GM23338 (cell line): Measurements from ENCODE around the gene CARHSP1.

ENCODE experiments used
- CREB1 ChIP-seq: fragments of 250-450 bp; sonication (Bioruptor Pico); IDR thresholded peaks from 2 replicates; pipeline ENCODE4 v1.5.0; 2020; ENCODE audit warnings: low read depth, mild to moderate bottlenecking, moderate library complexity
- EZH2 ChIP-seq: fragments of 200-600 bp; sonication (generic); IDR thresholded peaks from one replicate; pipeline ENCODE4 v1.8.0; 2017; ENCODE audit warnings: antibody characterized with exemption, mild to moderate bottlenecking, low read depth; ENCODE audit not compliant: unreplicated experiment
- EZH2phosphoT487 ChIP-seq: fragments of 200-600 bp; sonication (generic); IDR thresholded peaks from one replicate; pipeline ENCODE4 v1.8.1; 2018; ENCODE audit warnings: antibody characterized with exemption; ENCODE audit not compliant: unreplicated experiment
- JUNB ChIP-seq: IDR thresholded peaks from one replicate; pipeline ENCODE4 v1.6.1; 2016; ENCODE audit warnings: antibody characterized with exemption; ENCODE audit not compliant: unreplicated experiment
- NANOG ChIP-seq: IDR thresholded peaks from 2 replicates; pipeline ENCODE4 v1.6.1; 2016; ENCODE audit warnings: antibody characterized with exemption, borderline replicate concordance
- POLR2AphosphoS5 ChIP-seq: IDR thresholded peaks from 2 replicates; pipeline ENCODE4 v1.6.1; 2016; ENCODE audit warnings: antibody characterized with exemption, low read depth
- ZNF114 ChIP-seq: fragments of 250-450 bp; sonication (Bioruptor Pico); IDR thresholded peaks from 2 replicates; pipeline ENCODE4 v1.5.0; 2020; ENCODE audit warnings: mild to moderate bottlenecking, moderate library complexity
- TF ChIP-seq, protein P1 (sequence below), 2 experiments: fragments of 200-600 bp in 1 of 2; sonication (generic) in 1 of 2; conservative IDR thresholded peaks; 2 replicates each; pipeline versions ENCODE4 v1.5.1 to v1.6.1; 2016 to 2017; ENCODE audit warnings: antibody characterized with exemption in 2 of 2, low read depth in 2 of 2, mild to moderate bottlenecking in 2 of 2, moderate library complexity in 1 of 2
- TF ChIP-seq, protein P2 (sequence below): IDR thresholded peaks from one replicate; pipeline ENCODE4 v1.6.1; 2018; ENCODE audit warnings: antibody characterized with exemption; ENCODE audit not compliant: unreplicated experiment

DNA sequence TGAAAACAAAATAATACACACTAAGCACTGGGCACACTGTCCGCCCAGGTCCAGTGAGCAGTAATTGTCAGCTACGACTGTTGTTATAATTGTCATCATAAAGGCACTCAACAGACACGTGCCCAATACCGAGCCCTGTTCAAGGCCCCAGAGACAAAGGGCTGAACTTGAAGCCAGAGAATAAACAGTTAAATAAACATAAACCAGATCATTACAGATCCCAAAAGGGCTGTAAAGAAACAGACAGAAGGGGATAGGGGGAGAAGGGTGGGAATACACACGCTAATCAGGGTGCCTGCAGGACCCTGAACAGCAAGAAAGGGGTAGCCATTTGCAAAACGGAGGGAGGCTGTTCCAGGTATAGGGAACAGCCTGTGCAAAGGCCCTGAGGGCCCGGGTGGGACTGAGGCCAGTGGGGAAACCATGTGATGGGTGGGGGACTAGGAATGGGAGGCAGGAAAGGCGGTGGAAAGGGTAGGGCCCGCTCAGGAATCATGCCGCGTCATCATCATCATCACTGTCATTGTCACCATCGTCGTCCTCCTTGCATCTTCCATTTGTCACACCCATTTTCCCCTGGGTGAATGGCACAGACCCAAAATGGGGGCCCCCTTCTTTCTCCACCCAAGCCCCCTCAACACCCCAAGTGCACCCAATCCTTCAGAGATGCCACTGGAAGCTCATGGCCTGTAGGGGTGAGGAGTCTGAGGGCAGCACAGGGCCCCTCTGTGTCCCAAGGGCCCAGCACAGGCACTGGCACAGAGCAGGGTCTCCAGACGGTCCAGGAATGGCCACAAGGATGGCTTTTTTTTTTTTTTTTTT, 6.3 kb downstream of the CARHSP1 start:
- TF ChIP-seq EZH2 = no peak
- TF ChIP-seq, protein P1, sequence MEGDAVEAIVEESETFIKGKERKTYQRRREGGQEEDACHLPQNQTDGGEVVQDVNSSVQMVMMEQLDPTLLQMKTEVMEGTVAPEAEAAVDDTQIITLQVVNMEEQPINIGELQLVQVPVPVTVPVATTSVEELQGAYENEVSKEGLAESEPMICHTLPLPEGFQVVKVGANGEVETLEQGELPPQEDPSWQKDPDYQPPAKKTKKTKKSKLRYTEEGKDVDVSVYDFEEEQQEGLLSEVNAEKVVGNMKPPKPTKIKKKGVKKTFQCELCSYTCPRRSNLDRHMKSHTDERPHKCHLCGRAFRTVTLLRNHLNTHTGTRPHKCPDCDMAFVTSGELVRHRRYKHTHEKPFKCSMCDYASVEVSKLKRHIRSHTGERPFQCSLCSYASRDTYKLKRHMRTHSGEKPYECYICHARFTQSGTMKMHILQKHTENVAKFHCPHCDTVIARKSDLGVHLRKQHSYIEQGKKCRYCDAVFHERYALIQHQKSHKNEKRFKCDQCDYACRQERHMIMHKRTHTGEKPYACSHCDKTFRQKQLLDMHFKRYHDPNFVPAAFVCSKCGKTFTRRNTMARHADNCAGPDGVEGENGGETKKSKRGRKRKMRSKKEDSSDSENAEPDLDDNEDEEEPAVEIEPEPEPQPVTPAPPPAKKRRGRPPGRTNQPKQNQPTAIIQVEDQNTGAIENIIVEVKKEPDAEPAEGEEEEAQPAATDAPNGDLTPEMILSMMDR (conservative IDR thresholded peaks at IDR 0.05; ENCODE audit: low read depth in 2 of 2) = no peak
- TF ChIP-seq EZH2phosphoT487 = no peak
- TF ChIP-seq, protein P2, sequence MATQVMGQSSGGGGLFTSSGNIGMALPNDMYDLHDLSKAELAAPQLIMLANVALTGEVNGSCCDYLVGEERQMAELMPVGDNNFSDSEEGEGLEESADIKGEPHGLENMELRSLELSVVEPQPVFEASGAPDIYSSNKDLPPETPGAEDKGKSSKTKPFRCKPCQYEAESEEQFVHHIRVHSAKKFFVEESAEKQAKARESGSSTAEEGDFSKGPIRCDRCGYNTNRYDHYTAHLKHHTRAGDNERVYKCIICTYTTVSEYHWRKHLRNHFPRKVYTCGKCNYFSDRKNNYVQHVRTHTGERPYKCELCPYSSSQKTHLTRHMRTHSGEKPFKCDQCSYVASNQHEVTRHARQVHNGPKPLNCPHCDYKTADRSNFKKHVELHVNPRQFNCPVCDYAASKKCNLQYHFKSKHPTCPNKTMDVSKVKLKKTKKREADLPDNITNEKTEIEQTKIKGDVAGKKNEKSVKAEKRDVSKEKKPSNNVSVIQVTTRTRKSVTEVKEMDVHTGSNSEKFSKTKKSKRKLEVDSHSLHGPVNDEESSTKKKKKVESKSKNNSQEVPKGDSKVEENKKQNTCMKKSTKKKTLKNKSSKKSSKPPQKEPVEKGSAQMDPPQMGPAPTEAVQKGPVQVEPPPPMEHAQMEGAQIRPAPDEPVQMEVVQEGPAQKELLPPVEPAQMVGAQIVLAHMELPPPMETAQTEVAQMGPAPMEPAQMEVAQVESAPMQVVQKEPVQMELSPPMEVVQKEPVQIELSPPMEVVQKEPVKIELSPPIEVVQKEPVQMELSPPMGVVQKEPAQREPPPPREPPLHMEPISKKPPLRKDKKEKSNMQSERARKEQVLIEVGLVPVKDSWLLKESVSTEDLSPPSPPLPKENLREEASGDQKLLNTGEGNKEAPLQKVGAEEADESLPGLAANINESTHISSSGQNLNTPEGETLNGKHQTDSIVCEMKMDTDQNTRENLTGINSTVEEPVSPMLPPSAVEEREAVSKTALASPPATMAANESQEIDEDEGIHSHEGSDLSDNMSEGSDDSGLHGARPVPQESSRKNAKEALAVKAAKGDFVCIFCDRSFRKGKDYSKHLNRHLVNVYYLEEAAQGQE = no peak
- no peak for TF ChIP-seq CREB1 (CRISPR knock-in tag)
- TF ChIP-seq JUNB = no peak
- 0 out of 2 replicates have a peak, but pooled peaks have one; percentile 32 for TF ChIP-seq POLR2AphosphoS5
- TF ChIP-seq NANOG = no peak
- no peak for TF ChIP-seq ZNF114 (CRISPR knock-in tag)
